ENCODE data around the gene OR1J1. TPM values are rescaled to one million over a fixed set of nuclear protein-coding genes. Genes with fewer than 3 reads are reported as not detected.

Gene OR1J1
- total and polyA plus RNA-seq, 2 of the 8 experiments (the other 6 are each of a cell fraction or from before 2014, with no cell fraction given): not detected

- H3K18ac ChIP-seq (ENCODE audit: extremely low read depth, low read length): no peak overlapping the region
- H3K79me1 ChIP-seq (ENCODE audit: low read depth, low read length): no peaks in the 10 kb centered on the region
- H3K23ac ChIP-seq (ENCODE audit: insufficient read length): no peak overlapping the region
- no peaks in the 10 kb centered on the region for H3K79me2 ChIP-seq (ENCODE audit: control insufficient read depth in 1 of 2, insufficient read depth in 2 of 2, low read length in 2 of 2)
- H4K91ac ChIP-seq (replicated peaks; ENCODE audit: insufficient read length, low read length): no peak overlapping the region
- H3K4me1 ChIP-seq (replicated peaks in 1 of 4; ENCODE audit: control insufficient read depth in 3 of 4, insufficient read depth in 4 of 4, low read length in 3 of 4): no peaks in the 10 kb centered on the region
- no peak overlapping the region for H2AFZ ChIP-seq (ENCODE audit: low read length)
- H4K8ac ChIP-seq (ENCODE audit: extremely low read depth, insufficient read depth, low read length): no peak overlapping the region
- H2BK15ac ChIP-seq (ENCODE audit: low read length): no peak overlapping the region
- H3K9ac ChIP-seq (replicated peaks in 1 of 4; ENCODE audit: extremely low read depth in 1 of 4, low read depth in 3 of 4, low read length in 3 of 4): no peak overlapping the region
- no peak overlapping the region for H2BK120ac ChIP-seq (replicated peaks; ENCODE audit: low read depth, low read length)
- H3K4me3 ChIP-seq (ENCODE audit: extremely low read depth in 1 of 4, insufficient read depth in 2 of 4, low read depth in 3 of 4, low read length in 4 of 4): no peak overlapping the region
- ChIA-PET CTCF (ENCODE audit: partially characterized antibody) (interaction anchor here (0.9 to 2.4 kb wide), 4 partner anchors 100 to 357 kb away, joined by 3 to 4 read pairs (median 4); no protein-coding TSS in a partner anchor), POLR2A (ENCODE audit: partially characterized antibody) (no interaction called here)
- H3K14ac ChIP-seq (ENCODE audit: insufficient read length): no peak overlapping the region
- H3K27me3 ChIP-seq (replicated peaks in 1 of 4; ENCODE audit: control insufficient read depth in 3 of 4, extremely low read depth in 1 of 4, insufficient read depth in 3 of 4, low read length in 3 of 4): no peaks in the 10 kb centered on the region
- no peaks in the 10 kb centered on the region for H3K23me2 ChIP-seq (ENCODE audit: low read depth, low read length)
- no peak for TF ChIP-seq RFX5 (IDR thresholded peaks at IDR 0.05; ENCODE audit: borderline replicate concordance, low read depth, low read length)
- TF ChIP-seq CTCF (IDR thresholded peaks at IDR 0.05; ENCODE audit: control extremely low read depth in 1 of 3, insufficient read depth in 1 of 3, low read depth in 1 of 3, low read length in 3 of 3): no peak
- TF ChIP-seq TEAD4 (IDR thresholded peaks at IDR 0.05; ENCODE audit: low read depth, low read length): no peak
- H3K4ac ChIP-seq (replicated peaks; ENCODE audit: insufficient read length, low read depth, low read length): no peak overlapping the region
- DNase-seq (ENCODE audit: low read depth in 1 of 2, low spot score in 2 of 2) (no peak), FAIRE-seq (no peak)
- peaks cover 6 to 7% of the 10 kb centered on the region in 2 experiments; a peak in 3 of 4 replicates for H3K9me3 ChIP-seq (ENCODE audit: insufficient read depth in 2 of 2, low read depth in 1 of 2, low read length in 1 of 2)
- H4K5ac ChIP-seq (ENCODE audit: insufficient read length, low read depth, low read length): no peak overlapping the region
- no peak overlapping the region for H2BK5ac ChIP-seq (ENCODE audit: low read depth, low read length)
- H3K27ac ChIP-seq (ENCODE audit: low read depth, low read length): no peak overlapping the region
- no peak overlapping the region for H3K56ac ChIP-seq (replicated peaks; ENCODE audit: insufficient read length, low read depth, low read length)
- H3K36me3 ChIP-seq (ENCODE audit: control insufficient read depth in 2 of 4, insufficient read depth in 4 of 4, low read length in 3 of 4): no peaks in the 10 kb centered on the region
- H3K4me2 ChIP-seq (ENCODE audit: insufficient read depth in 1 of 2, low read depth in 2 of 2, low read length in 2 of 2): no peak overlapping the region
- whole genome bisulfite sequencing, 2 experiments (ENCODE audit: extremely low coverage in 1 of 2, insufficient coverage in 1 of 2, insufficient read length in 1 of 2, insufficient replicate concordance in 2 of 2, low coverage in 1 of 2, low lambda C conversion rate in 2 of 2, missing lambda C conversion rate in 1 of 2): 87% methylated on average over 3 of the region's 3 CpGs; no CpG with 5 or more reads in 1 of the 2 experiments
- H4K20me1 ChIP-seq (replicated peaks in 1 of 2; ENCODE audit: control insufficient read depth in 1 of 2, insufficient read depth in 2 of 2, low read length in 2 of 2): no peaks in the 10 kb centered on the region
- no peak overlapping the region for H2BK12ac ChIP-seq (ENCODE audit: low read depth, low read length)
- no peak overlapping the region for H2BK20ac ChIP-seq (ENCODE audit: low read length)
- H2AK5ac ChIP-seq (ENCODE audit: low read depth, low read length): no peak overlapping the region
Measured at GRCh38 chr9:122456123-122456522, 21.6 kb downstream of the OR1J1 start.
